ENCODE measurements around the gene TTC24.
"Not testable (repeated sequence)": the region's sequence is repeated elsewhere in the genome, so short reads cannot be mapped to it uniquely, and the experiment has no call there.

The TTC24 gene

DNA sequence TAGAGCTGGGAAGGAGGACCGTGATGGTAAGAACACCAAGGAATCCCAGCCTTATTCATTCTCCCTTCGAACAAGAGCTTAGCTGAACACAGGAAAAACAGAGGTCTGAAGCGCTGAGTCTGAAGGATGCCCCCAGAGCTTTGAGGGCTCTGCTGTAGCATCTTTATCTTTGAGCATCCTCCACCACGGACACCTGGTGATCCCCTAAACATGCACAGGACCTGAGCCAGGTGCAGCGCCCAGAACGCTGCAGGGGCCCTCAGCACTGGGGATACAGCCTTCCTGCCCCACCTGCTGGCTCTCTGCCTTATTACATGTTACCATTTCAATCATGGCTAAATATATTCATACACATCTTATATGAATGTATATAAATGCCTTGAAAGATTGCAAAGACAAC, 29.5 kb downstream of the TTC24 start:
- no peak for DNase-seq (ENCODE audit: low spot score)

DNA sequence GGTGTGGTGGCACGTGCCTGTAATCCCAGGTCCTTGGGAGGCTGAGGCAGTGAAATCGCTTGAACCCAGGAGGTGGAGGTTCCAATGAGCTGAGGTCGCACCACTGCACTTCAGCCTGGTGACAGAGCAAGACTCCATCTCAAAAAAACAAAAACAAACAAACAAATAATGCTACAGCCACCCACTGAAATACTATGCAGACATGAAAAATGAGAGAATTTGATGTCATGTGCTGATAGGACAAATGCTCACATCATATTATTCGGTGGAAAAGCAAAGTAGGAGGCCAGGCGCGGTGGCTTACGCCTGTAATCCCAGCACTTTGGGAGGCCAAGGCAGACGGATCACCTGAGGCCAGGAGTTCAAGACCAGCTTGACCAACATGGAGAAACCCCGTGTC, 30.5 kb downstream of the TTC24 start:
- not testable (repeated sequence) for DNase-seq (ENCODE audit: low spot score)

DNA sequence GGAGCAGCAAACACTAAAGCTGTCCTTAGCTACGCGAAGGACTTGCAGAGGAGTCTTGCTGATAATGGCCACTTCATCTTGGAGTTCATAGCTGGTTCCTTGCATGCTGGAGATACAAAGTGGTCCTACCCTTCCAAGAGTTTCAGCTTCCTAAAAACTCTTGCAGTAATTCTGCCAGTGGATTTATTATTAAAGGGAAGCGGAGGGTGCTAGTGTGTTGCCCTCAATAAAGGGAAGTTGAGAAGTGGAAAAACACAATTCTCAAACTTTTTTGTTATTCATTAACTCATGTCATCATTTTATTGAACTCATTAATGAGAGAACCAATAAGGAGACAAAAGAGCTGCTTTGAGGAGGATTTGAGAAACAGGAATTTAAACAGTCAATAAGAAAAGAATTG, 33.1 kb downstream of the TTC24 start:
- no peak for DNase-seq (ENCODE audit: low spot score)

DNA sequence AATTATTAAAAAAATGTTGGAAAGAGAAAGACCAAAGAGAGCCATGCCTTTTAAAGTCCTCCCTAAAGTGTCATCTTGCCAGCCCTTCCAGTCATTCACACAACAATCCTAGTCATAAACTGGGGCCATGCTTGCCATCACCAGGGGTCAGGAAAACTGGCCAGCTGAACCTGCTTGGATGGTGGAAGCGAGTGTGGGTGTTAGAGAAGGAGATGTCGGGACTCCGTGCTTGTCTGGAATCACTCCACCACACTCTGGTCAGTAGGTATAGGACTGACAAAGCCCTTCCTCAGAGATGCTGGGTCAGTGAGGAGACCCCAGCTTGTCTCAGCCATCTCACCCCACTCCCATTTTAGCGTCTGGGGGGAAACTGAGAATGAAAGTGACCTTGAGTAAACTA, 36.4 kb downstream of the TTC24 start:
- peak; percentile 57 for DNase-seq (ENCODE audit: low spot score)

DNA sequence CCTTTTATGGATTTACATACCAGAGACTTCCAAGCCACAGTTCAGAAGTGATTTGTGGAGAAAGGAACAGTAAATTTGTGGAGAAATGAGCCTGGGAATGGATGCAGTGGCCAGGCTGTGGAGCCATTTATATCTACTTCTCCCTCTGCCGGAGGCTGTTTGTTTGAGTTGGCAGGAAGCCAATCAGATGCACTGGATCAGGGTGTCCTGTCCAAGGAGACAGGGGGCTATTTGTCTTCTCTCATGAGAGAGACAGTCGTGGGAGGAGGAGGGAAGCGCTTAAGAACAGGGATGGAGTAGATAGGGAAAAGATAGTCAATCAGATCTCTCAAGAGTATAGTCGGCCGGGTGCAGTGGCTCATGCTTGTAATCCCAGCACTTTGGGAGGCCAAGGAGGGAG, 36.9 kb downstream of the TTC24 start:
- peak; percentile 90 for DNase-seq (ENCODE audit: low spot score)

DNA sequence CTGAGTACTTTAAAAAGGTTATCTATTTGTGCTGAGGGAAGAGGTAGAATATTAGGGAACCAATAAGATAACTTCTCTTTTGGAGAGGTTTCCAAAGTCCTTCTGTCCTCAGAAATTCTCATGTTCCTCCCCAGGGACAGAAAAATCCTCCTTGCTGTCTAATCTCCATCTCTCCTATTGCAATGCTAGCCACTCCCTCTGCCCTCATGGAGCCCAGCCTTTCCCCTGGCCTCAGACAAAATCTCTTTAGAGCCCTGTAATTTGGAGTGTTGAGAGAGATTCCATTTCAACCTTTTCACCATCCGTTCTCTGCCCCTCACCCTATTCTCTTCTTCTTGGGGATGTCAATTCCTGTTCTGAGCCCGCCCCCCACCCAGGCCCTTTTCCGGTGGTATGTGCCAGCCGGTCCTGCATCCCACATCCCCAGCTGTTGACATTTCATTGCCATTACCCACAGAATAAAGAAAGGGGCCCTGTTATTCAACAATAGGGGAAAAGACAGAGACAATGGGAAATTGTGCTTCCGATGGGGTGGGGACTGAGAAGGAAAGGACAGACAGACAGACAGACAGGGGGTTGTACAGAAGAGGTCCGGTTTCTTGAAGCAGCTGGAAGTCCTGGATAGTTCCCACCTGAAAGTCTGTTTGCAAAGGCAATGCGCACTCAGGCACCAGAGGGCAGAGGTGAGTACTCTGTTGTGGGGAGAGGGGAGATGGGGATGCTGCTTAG, 39.5 kb downstream of the TTC24 start, which contains the start of gene HAPLN2:
TSS of gene HAPLN2 (plus strand) at position 563 of the 729 bp plus-strand sequence. CDS start 4,076 bp downstream, outside the sequence.
- DNase-seq (ENCODE audit: low spot score) = peak; percentile 88

DNA sequence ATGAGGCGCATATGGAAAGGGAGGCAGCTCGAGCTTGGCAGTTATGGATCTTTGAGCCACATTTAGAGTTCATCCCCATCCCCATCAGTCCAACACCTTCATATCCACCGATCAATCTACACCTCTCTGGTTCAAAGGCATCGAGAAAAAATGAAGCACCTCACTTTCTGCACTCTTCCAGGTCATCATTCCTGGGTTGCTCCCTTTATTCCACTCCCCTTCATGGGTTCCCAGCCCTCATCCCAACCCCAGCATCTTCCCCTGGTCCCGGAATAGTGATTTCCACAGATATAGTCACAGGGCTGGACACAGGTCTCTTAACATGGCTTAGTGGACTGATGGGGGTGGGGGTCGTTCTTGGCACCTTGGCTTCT, 40.0 kb downstream of the TTC24 start:
- no peak for DNase-seq (ENCODE audit: low spot score)

DNA sequence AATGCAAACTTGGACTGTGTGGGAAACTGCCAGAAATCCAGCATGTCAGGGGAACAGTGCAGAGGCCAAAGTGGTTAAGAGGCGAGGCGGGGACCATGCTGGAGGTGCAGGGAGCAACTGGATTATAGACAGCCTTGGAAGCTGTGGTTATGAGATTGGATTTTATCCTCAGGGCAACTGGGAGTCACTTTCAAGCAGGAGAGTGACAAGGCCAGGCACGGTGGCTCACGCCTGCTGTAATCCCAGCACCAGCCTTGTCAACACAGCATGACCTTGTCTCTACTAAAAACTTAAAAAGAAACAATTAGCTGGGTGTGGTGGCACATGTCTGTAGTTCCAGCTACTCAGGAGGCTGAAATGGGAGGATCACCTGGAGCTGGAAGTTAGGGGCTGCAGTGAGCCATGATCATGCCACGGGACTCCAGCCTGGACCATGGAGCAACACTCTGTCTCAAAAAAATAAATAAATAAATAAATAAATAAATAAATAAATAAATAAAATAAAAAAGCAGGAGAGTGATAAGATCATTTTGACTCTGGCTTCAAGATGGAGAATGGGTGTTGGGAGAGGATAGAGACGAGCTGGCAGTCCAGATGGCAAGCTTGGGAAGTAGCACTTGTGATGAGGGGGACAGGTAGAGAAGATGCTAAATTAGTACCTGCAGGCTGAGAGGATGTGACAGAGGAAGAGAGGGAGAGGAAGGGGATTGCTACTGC, 43.2 kb downstream of the TTC24 start:
- DNase-seq (ENCODE audit: low spot score) = no peak

DNA sequence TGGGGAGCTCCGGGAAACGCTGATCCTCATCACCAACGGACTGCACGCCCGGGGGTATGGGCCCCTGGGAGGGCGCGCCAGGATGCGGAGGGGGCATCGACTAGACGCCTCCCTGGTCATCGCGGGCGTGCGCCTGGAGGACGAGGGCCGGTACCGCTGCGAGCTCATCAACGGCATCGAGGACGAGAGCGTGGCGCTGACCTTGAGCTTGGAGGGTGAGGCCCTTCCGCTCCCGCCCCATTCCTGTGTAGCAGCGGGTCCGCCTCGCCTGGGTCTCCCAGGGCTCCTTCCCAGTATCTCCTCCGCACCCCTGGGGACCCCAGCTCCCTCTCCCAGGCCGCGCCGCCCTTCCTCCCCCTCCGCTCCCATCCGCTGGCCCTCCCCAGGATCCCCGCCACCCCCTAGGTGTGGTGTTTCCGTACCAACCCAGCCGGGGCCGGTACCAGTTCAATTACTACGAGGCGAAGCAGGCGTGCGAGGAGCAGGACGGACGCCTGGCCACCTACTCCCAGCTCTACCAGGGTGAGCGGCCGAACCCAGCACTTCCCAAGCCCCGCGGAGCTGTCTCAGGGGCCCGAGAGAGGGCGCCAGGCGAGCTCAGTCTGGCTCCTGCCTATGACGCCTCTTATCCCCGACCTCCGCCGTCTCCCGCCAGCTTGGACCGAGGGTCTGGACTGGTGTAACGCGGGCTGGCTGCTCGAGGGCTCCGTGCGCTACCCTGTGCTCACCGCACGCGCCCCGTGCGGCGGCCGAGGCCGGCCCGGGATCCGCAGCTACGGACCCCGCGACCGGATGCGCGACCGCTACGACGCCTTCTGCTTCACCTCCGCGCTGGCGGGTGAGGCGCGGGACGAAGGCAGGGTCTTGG, 44.7 kb downstream of the TTC24 start:
- no peak for DNase-seq (ENCODE audit: low spot score)

DNA sequence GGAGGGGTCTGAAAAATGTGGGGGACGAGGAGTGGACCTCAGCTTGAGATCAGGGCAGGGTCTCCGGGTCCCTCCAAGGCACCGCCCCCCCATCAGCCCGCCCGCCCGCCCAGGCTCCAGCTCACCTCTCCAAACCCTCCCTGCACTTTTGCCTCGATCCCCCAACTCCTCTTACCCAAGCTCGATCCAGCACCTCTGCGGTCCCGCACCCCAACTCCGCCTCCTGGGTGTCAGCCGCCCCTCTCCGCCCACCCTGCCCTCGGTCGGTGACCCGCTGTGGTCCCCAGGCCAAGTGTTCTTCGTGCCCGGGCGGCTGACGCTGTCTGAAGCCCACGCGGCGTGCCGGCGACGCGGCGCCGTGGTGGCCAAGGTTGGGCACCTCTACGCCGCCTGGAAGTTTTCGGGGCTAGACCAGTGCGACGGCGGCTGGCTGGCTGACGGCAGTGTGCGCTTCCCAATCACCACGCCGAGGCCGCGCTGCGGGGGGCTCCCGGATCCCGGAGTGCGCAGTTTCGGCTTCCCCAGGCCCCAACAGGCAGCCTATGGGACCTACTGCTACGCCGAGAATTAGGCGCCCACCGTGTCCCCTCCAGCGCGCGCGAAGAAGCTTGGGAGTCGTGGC, 45.4 kb downstream of the TTC24 start:
- no peak for DNase-seq (ENCODE audit: low spot score)

DNA sequence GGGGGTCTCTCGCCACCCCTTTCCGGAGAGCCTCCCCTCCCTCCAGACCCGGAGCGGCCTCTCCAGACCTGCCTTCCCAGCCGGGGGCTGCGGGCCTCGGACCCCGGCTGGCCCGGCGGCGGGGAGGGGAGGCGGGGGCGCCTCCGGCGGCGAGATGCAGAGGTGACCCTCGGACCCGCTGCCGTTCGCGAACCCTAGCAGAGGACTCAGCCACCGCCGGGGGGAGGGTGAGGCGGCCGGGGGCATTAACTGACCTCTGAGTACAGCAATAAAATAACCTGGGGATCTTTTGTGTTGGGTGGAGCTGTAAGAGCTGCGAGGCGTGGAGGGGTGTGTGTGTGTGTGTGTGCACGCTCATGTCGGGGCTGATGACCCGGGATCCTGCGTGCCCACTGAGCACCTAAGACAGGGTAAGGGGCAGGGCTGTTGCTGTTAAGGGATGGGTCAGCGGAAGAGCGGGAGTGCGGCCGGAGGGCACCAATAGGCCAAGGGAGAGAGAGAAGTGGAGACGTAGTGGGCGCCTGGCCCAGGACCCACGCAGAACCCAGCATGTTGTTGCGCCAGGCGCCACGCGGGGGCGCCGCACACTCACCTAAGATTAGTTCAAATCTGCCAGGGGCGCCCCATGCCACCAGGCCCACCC, 46.0 kb downstream of the TTC24 start:
- peak; percentile 68 for DNase-seq (ENCODE audit: low spot score)

DNA sequence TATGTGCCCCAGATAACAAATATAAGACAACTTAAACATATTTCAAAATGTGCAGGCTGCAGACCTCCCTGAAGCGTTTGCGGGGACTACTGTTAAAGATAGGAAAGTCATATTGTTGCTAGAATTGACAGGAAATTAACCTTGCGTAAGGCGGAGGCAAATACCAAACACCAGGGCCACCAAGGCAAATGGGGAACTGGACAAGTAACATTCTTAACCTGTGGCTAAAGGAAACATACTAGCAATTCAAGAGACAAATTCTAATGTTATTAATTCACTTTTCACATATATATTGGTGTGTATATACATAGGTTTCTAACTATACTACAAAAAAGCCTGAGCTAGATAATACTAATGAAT, 46.5 kb downstream of the TTC24 start:
- DNase-seq (ENCODE audit: low spot score) = no peak

DNA sequence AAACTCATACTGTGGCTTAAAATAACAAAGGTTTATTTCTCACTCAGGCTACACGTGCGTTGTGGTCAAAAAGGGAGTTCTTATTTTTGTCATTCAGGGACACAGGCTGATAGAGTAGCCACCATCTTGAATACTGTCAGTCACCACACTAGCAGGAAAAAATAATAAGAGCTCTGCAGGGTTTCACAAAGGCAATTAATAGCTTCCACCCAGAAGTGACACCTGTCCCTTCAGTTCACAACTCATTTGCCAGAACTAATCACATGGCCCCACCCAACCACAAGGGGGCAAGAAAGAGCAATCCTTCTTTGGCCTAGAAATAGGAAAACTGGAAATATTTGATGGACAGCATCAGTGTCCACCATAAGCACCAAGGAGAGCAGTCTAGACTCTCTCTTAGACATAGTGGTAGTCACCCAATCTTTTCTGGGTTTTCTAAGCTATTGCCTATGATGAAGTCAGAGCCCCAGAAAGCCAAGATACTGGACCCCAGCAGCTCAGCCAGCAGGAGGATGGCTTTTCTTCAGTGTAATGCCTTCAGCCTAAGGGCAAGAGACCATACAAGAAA, 47.9 kb downstream of the TTC24 start:
- peak; percentile 57 for DNase-seq (ENCODE audit: low spot score)

DNA sequence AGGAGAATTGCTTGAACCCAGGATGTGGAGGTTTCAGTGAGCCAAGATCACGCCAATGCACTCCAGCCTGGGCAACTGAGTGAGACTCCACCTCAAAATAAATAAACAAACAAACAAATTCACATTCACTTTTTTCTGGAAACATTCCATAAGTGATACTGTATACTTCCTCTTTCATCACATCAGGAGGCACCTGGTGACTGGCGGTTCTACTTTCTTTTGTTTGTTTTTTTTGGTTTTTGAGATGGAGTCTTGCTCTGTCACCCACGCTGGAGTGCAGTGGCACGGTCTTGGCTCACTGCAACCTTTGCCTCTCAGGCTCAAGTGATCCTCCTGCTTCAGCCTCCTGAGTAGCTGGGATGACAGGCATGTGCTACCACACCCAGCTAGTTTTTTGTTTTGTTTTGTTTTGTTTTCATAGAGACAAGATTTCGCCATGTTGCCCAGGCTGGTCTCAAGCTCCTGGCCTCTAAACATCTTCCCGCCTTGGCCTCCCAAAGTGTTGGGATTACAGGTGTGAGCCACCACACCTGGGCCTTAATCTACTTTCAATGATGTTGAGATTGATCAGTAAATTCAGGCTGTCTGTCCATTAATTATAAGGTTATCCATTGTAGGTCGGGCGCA, 50.4 kb downstream of the TTC24 start:
- no peak for DNase-seq (ENCODE audit: low spot score)

DNA sequence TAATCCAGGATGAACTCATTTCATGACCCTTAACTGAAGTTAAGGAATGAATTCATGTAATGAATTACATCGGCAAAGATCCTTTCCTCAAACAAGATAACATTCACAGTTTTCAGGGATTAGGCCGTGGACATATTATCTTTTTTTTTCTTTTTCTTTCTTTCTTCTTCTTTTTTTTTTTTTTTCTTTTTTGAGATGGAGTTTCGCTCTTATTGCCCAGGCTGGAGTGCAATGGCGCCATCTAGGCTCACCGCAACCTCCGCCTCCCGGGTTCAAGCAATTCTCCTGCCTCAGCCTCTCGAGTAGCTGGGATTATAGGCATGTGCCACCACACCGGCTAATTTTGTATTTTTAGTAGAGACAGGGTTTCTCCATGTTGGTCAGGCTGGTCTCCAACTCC, 51.6 kb downstream of the TTC24 start:
- not testable (repeated sequence) for DNase-seq (ENCODE audit: low spot score)

DNA sequence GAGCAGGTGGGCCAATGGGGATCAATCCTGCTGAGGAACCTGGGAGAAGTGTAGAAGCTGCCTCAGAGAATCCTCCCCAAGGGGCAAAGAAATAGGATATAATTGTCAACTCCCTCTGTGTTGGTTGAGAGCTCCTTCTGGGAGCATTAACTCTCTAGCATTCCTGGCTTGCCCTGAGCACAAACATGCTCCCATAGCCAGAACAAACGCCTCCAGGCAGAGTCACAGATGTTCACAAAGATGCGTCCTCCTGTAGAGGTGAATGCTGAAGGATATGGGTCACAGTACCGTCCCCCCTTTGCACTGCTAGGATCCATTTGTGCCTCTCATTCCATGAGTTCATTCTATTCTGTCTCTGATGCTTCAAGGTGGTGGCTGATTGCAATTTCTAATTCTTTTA, 52.8 kb downstream of the TTC24 start:
- DNase-seq (ENCODE audit: low spot score) = no peak

Measured in globus pallidus (tissue), 1 donor.